Stomach (tissue), 4 donors: Measurements from ENCODE around the gene GBX2.

ENCODE experiments used
- EP300 ChIP-seq: sonication (generic); formaldehyde crosslinking; IDR thresholded peaks from one replicate; pipeline ENCODE4 v1.6.1; 2017; ENCODE audit warnings: antibody characterized with exemption
- POLR2A ChIP-seq, 4 donors: fragments of 450-650 bp; IDR thresholded peaks; one replicate each; pipeline ENCODE4 v1.6.1; 2016; ENCODE audit warnings: antibody characterized with exemption in 4 of 4, control low read depth in 2 of 4, mild to moderate bottlenecking in 1 of 4, moderate library complexity in 1 of 4
- POLR2AphosphoS5 ChIP-seq, 3 donors: sonication (generic); formaldehyde crosslinking; IDR thresholded peaks; one replicate each; pipeline ENCODE4 v1.6.1; 2016; ENCODE audit warnings: antibody characterized with exemption in 3 of 3
- TF ChIP-seq, protein P1 (sequence below), 7 experiments: fragments of 450-650 bp in 4 of 7; fragments of 200-600 bp in 3 of 7; sonication (generic) in 3 of 7; IDR thresholded peaks; one replicate each; pipeline ENCODE4 v1.5.1; 2016 to 2019; ENCODE audit warnings: antibody characterized with exemption in 7 of 7, control low read depth in 2 of 7, mild to moderate bottlenecking in 1 of 7

DNA sequence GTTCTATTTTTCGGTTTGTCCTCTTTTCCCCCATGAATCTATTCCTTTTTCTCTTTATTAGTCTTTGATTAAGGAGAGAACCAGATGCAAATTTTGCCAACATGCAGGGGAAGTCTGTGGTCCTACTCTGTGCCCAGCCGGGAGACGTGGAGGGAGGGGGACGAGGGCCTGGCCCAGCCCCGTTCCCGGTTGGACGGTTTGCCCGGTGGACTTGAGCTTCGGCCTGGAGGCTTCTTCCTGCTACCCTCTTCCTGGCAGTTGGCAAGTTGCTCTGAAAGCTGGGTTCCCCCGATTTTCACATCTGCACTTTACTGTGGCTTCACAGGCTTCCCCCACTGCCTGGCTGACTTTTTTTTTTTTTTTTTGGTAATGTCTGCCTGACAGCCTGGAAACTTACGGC is 39.3 kb upstream of the GBX2 start:
- no peak for TF ChIP-seq POLR2A (IDR thresholded peaks at IDR 0.05)
- TF ChIP-seq EP300, result no peak
- TF ChIP-seq, protein P1, sequence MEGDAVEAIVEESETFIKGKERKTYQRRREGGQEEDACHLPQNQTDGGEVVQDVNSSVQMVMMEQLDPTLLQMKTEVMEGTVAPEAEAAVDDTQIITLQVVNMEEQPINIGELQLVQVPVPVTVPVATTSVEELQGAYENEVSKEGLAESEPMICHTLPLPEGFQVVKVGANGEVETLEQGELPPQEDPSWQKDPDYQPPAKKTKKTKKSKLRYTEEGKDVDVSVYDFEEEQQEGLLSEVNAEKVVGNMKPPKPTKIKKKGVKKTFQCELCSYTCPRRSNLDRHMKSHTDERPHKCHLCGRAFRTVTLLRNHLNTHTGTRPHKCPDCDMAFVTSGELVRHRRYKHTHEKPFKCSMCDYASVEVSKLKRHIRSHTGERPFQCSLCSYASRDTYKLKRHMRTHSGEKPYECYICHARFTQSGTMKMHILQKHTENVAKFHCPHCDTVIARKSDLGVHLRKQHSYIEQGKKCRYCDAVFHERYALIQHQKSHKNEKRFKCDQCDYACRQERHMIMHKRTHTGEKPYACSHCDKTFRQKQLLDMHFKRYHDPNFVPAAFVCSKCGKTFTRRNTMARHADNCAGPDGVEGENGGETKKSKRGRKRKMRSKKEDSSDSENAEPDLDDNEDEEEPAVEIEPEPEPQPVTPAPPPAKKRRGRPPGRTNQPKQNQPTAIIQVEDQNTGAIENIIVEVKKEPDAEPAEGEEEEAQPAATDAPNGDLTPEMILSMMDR (IDR thresholded peaks at IDR 0.05), result no peak
- no peak for TF ChIP-seq POLR2AphosphoS5 (IDR thresholded peaks at IDR 0.05)
